WTC11 (cell line): Measurements from ENCODE around the gene CAMK1G. TPM values are rescaled to one million over a fixed set of nuclear protein-coding genes. Genes with fewer than 3 reads are reported as not detected.

Experiments
- ATAC-seq: fragments of 200-7000 bp; cut with Tn5 transposase; 2 replicates; pipeline ENCODE4 v1.10.0; 2021; ENCODE audit warnings: mild to moderate bottlenecking, moderate library complexity
- CTCF ChIA-PET: fragments of 300-600 bp; sonication (Branson Sonifier 250); formaldehyde crosslinking; loops from one replicate; lab custom pipeline; 2021; ENCODE audit warnings: antibody characterized with exemption; lab: Charles Lee
- POLR2A ChIA-PET: fragments of 350-600 bp; sonication (Branson Sonifier 250); formaldehyde crosslinking; loops from one replicate; lab custom pipeline; 2021; ENCODE audit warnings: antibody characterized with exemption; lab: Charles Lee
- DNase-seq: peaks from one replicate; pipeline ENCODE4 v3.0.0; 2021; ENCODE audit warnings: low spot score
- H3K27ac Mint-ChIP-seq: 2 replicates; pipeline ENCODE4 v1.8.0; 2021; ENCODE audit warnings: mixed read lengths
- H3K27me3 Mint-ChIP-seq: 2 replicates; pipeline ENCODE4 v1.8.0; 2021; ENCODE audit warnings: low read depth, mild to moderate bottlenecking, moderate library complexity, mixed read lengths
- H3K36me3 Mint-ChIP-seq: 2 replicates; pipeline ENCODE4 v1.8.0; 2021; ENCODE audit warnings: mixed read lengths
- H3K4me1 Mint-ChIP-seq: 2 replicates; pipeline ENCODE4 v1.8.0; 2022; ENCODE audit warnings: mixed read lengths
- H3K4me3 Mint-ChIP-seq: 2 replicates; pipeline ENCODE4 v1.8.0; 2021; ENCODE audit warnings: mild to moderate bottlenecking, moderate library complexity, mixed read lengths
- H3K9me3 Mint-ChIP-seq: 2 replicates; pipeline ENCODE4 v1.8.0; 2021; ENCODE audit warnings: mixed read lengths
- ETV6 ChIP-seq: sonication (generic); formaldehyde crosslinking; IDR thresholded peaks from 2 replicates; pipeline ENCODE4 v1.8.1; 2022; ENCODE audit warnings: mild to moderate bottlenecking, missing genetic modification reagents
- GABPB1 ChIP-seq: sonication (generic); formaldehyde crosslinking; IDR thresholded peaks from 2 replicates; pipeline ENCODE4 v1.8.1; 2023; ENCODE audit warnings: mild to moderate bottlenecking, missing genetic modification reagents
- IRF2 ChIP-seq: sonication (generic); formaldehyde crosslinking; IDR thresholded peaks from 2 replicates; pipeline ENCODE4 v1.8.0; 2022; ENCODE audit warnings: low read depth, missing genetic modification reagents, borderline replicate concordance
- MYBL2 ChIP-seq: sonication (generic); formaldehyde crosslinking; IDR thresholded peaks from 2 replicates; pipeline ENCODE4 v1.8.1; 2023; ENCODE audit warnings: mild to moderate bottlenecking, moderate library complexity, missing genetic modification reagents
- SP1 ChIP-seq: sonication (generic); formaldehyde crosslinking; conservative IDR thresholded peaks from 2 replicates; pipeline ENCODE4 v1.8.1; 2022; ENCODE audit warnings: missing genetic modification reagents
- TP53 ChIP-seq: sonication (generic); formaldehyde crosslinking; IDR thresholded peaks from 2 replicates; pipeline ENCODE4 v1.8.1; 2023; ENCODE audit warnings: mild to moderate bottlenecking, missing genetic modification reagents
- ZNF121 ChIP-seq: sonication (generic); formaldehyde crosslinking; IDR thresholded peaks from 2 replicates; pipeline ENCODE4 v1.8.0; 2023; ENCODE audit warnings: missing genetic modification reagents
- ZNF138 ChIP-seq: sonication (generic); formaldehyde crosslinking; conservative IDR thresholded peaks from 2 replicates; pipeline ENCODE4 v1.8.1; 2022; ENCODE audit warnings: mild to moderate bottlenecking, moderate library complexity, missing genetic modification reagents
- ZNF423 ChIP-seq: fragments of 250-450 bp; sonication (Bioruptor Pico); IDR thresholded peaks from 2 replicates; pipeline ENCODE4 v2.1.2; 2022; ENCODE audit warnings: mild to moderate bottlenecking, moderate library complexity
- total RNA-seq: library from RNA; stranded (reverse); gene quantifications from 3 replicates; pipeline ENCODE4 v1.2.3, GENCODE V29; 2021
- TF ChIP-seq, protein P1 (sequence below): fragments of 250-450 bp; sonication (Bioruptor Pico); IDR thresholded peaks from 2 replicates; pipeline ENCODE4 v1.9.0; 2021; ENCODE audit warnings: mild to moderate bottlenecking, borderline replicate concordance
- TF ChIP-seq, protein P2 (sequence below): sonication (generic); formaldehyde crosslinking; IDR thresholded peaks from 2 replicates; pipeline ENCODE4 v1.8.1; 2023; ENCODE audit warnings: mild to moderate bottlenecking, missing genetic modification reagents, moderate library complexity
- TF ChIP-seq, protein P3 (sequence below): sonication (generic); formaldehyde crosslinking; IDR thresholded peaks from 2 replicates; pipeline ENCODE4 v1.8.1; 2022; ENCODE audit warnings: mild to moderate bottlenecking, moderate library complexity, missing genetic modification reagents
- TF ChIP-seq, protein P4 (sequence below): fragments of 250-450 bp; sonication (Bioruptor Pico); IDR thresholded peaks from 2 replicates; pipeline ENCODE4 v1.9.0; 2021; ENCODE audit warnings: mild to moderate bottlenecking
- TF ChIP-seq, protein P5 (sequence below): sonication (generic); formaldehyde crosslinking; IDR thresholded peaks from 2 replicates; pipeline ENCODE4 v1.8.0; 2022; ENCODE audit warnings: mild to moderate bottlenecking, missing genetic modification reagents
- TF ChIP-seq, protein P6 (sequence below): sonication (generic); formaldehyde crosslinking; IDR thresholded peaks from 2 replicates; pipeline ENCODE4 v1.8.0; 2023; ENCODE audit warnings: mild to moderate bottlenecking, missing genetic modification reagents

The CAMK1G gene
- total RNA-seq, 1 experiment from 2014 or later = 0.28 TPM

DNA sequence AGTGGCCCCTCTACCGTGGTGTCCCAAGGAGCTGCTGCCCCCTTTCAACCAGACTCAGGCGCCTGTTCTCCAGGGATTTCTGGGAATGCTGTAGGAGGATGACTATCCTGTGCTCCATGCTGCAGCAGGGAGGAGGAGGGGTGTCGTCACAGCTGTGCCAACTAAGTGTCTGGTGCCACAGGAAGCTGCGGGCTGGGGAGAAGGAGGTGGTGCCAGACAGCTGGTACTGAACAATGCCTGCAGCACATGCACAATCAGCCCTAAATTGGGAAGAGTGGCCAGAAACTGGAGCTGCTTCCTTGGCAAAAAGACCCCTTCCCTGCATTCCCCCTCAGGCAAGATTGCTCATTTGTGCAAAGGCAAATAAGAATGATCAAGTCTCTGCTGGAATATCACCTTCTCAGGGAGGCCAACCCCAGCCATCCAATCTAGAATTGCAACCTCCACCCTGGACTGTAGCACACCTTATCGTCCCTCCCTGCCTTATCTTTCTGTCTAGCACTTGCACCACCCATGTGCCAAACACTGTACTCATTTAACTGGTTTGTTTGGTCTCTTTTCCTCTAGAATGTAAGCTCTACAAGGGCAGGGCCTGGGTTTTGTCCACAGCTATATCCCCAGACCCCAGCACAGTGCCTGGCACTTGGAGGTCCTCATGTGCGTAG lies 35.4 kb downstream of the CAMK1G start:
- Mint-ChIP-seq H3K36me3 (no peaks in the 10 kb centered on the region), H3K4me3 (no peak overlapping the region), H3K27ac (no peak overlapping the region), H3K4me1 (no peaks in the 10 kb centered on the region), H3K9me3 (no peaks in the 10 kb centered on the region), H3K27me3 (no peaks in the 10 kb centered on the region)
- ChIA-PET CTCF (interaction anchor here (0.7 to 2.3 kb wide), 5 partner anchors 8 to 53 kb away, joined by 3 to 16 read pairs (median 4); no protein-coding TSS in a partner anchor), POLR2A (no interaction called here)
- ATAC-seq (no peak), DNase-seq (no peak)
- TF ChIP-seq, protein P1, sequence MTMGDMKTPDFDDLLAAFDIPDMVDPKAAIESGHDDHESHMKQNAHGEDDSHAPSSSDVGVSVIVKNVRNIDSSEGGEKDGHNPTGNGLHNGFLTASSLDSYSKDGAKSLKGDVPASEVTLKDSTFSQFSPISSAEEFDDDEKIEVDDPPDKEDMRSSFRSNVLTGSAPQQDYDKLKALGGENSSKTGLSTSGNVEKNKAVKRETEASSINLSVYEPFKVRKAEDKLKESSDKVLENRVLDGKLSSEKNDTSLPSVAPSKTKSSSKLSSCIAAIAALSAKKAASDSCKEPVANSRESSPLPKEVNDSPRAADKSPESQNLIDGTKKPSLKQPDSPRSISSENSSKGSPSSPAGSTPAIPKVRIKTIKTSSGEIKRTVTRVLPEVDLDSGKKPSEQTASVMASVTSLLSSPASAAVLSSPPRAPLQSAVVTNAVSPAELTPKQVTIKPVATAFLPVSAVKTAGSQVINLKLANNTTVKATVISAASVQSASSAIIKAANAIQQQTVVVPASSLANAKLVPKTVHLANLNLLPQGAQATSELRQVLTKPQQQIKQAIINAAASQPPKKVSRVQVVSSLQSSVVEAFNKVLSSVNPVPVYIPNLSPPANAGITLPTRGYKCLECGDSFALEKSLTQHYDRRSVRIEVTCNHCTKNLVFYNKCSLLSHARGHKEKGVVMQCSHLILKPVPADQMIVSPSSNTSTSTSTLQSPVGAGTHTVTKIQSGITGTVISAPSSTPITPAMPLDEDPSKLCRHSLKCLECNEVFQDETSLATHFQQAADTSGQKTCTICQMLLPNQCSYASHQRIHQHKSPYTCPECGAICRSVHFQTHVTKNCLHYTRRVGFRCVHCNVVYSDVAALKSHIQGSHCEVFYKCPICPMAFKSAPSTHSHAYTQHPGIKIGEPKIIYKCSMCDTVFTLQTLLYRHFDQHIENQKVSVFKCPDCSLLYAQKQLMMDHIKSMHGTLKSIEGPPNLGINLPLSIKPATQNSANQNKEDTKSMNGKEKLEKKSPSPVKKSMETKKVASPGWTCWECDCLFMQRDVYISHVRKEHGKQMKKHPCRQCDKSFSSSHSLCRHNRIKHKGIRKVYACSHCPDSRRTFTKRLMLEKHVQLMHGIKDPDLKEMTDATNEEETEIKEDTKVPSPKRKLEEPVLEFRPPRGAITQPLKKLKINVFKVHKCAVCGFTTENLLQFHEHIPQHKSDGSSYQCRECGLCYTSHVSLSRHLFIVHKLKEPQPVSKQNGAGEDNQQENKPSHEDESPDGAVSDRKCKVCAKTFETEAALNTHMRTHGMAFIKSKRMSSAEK = no peak
- TF ChIP-seq SP1 (CRISPR knock-in tag) (no peak), ZNF423 (no peak), IRF2 (CRISPR knock-in tag) (no peak), MYBL2 (CRISPR knock-in tag) (no peak), GABPB1 (no peak), ZNF121 (CRISPR knock-in tag) (no peak), ETV6 (CRISPR knock-in tag) (no peak), TP53 (no peak), ZNF138 (no peak)
- TF ChIP-seq, protein P2, sequence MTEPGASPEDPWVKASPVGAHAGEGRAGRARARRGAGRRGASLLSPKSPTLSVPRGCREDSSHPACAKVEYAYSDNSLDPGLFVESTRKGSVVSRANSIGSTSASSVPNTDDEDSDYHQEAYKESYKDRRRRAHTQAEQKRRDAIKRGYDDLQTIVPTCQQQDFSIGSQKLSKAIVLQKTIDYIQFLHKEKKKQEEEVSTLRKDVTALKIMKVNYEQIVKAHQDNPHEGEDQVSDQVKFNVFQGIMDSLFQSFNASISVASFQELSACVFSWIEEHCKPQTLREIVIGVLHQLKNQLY = no peak
- TF ChIP-seq, protein P3, sequence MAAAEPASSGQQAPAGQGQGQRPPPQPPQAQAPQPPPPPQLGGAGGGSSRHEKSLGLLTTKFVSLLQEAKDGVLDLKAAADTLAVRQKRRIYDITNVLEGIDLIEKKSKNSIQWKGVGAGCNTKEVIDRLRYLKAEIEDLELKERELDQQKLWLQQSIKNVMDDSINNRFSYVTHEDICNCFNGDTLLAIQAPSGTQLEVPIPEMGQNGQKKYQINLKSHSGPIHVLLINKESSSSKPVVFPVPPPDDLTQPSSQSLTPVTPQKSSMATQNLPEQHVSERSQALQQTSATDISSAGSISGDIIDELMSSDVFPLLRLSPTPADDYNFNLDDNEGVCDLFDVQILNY (CRISPR knock-in tag) = no peak
- TF ChIP-seq, protein P4, sequence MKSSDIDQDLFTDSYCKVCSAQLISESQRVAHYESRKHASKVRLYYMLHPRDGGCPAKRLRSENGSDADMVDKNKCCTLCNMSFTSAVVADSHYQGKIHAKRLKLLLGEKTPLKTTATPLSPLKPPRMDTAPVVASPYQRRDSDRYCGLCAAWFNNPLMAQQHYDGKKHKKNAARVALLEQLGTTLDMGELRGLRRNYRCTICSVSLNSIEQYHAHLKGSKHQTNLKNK (CRISPR knock-in tag) = no peak
- TF ChIP-seq, protein P5, sequence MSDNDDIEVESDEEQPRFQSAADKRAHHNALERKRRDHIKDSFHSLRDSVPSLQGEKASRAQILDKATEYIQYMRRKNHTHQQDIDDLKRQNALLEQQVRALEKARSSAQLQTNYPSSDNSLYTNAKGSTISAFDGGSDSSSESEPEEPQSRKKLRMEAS = no peak
- TF ChIP-seq, protein P6, sequence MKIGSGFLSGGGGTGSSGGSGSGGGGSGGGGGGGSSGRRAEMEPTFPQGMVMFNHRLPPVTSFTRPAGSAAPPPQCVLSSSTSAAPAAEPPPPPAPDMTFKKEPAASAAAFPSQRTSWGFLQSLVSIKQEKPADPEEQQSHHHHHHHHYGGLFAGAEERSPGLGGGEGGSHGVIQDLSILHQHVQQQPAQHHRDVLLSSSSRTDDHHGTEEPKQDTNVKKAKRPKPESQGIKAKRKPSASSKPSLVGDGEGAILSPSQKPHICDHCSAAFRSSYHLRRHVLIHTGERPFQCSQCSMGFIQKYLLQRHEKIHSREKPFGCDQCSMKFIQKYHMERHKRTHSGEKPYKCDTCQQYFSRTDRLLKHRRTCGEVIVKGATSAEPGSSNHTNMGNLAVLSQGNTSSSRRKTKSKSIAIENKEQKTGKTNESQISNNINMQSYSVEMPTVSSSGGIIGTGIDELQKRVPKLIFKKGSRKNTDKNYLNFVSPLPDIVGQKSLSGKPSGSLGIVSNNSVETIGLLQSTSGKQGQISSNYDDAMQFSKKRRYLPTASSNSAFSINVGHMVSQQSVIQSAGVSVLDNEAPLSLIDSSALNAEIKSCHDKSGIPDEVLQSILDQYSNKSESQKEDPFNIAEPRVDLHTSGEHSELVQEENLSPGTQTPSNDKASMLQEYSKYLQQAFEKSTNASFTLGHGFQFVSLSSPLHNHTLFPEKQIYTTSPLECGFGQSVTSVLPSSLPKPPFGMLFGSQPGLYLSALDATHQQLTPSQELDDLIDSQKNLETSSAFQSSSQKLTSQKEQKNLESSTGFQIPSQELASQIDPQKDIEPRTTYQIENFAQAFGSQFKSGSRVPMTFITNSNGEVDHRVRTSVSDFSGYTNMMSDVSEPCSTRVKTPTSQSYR (CRISPR knock-in tag) = no peak
